CD4-positive, alpha-beta T cell treated with Interleukin-21 for 1 hour (primary cell): ENCODE measurements around the gene REPS2.
"Not testable (repeated sequence)": the region's sequence is repeated elsewhere in the genome, so short reads cannot be mapped to it uniquely, and the experiment has no call there.

ENCODE experiments used
- DNase-seq: peaks from one replicate; pipeline ENCODE4 v3.0.0-alpha.2; 2020

Gene REPS2

DNA sequence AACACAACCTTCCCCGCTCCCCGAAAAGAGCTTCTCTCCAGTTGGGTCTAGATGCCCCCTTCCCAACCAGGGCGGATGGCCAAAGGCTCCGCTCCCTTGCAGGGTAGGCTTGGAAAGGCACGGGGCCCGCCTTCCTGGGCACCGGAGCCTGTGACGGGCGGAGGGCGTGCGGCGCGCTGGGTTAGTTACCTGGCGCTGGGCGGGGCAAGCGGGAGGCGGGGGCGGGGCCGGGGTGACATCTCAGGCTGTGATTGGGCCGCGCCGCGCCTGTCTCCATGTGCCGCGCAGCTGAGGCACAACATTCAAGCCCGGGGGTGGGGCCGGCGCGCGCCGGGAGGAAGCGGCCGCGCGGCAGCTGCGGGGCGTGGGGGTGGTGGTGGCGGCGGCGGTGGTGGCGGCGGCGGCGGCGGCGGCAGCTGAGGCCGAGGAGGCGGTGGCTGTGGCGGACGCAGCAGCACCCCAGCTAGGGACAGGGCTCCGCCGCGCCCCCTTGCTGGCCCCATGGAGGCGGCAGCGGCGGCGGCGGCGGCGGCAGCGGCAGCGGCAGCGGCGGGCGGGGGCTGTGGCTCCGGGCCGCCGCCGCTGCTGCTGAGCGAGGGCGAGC, at the start of gene REPS2:
Gene REPS2 (plus strand): TSS at position 298 of the 604 bp plus-strand sequence. CDS start 204 bp downstream, at position 502.
- DNase-seq = peak; percentile 82

- no peak for DNase-seq
Observed at GRCh38 chrX:16897445-16897844, 49.0 kb upstream of the REPS2 start.

DNA sequence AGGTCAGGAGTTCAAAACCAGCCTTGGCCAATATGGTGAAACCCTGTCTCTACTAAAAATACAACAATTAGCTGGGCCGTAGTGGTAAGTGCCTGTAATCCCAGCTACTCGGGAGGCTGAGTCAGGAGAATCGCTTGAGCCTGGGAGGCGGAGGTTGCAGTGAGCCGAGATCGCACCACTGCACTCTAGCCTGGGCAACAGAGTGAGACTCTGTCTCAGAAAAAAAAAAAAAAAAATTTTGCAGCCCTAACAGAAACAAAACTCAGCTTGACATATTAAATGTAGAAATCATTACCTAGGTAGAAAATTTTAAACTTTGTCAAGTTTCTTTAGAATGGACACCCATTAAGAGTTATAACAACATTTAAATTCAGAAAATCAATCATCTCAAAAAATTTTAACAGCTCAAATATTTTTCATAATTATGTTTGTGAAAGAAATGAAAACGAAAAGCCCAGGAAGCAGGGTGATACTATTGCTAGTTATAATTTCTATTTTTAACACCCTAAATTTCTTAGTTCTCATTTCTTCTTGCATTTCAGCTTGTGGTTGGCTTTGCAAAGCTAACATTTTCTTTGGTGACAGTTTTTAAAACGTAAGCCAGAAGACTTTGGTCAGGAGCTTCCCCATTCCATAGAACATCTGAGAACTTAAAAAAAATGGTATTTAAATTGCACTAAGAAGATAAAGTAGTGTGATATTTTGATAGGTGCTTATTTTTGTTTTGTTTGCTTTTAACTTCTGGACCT, 43.0 kb upstream of the REPS2 start:
- DNase-seq = no peak

- no peak for DNase-seq
Observed at GRCh38 chrX:16910376-16910775, 36.1 kb upstream of the REPS2 start.

DNA sequence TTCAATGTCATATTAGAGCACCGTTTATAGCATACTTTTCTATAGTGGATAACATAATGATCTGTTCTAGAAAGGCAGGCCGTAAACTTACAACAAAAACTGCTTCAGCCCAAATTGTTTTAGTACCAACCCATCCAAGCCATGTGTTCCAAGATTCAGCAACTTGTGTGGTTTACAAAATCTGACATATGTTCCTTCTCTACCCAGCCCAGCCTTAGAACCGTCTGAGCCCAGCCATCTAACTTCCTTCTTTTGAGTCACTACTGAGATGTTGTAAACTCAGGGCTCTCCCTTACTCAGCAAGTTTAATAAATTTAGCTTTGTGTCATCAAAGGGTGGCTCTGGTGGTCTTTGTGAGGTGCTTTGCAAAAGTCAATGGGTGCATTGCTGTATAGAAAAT, 32.4 kb upstream of the REPS2 start:
- DNase-seq = no peak

DNA sequence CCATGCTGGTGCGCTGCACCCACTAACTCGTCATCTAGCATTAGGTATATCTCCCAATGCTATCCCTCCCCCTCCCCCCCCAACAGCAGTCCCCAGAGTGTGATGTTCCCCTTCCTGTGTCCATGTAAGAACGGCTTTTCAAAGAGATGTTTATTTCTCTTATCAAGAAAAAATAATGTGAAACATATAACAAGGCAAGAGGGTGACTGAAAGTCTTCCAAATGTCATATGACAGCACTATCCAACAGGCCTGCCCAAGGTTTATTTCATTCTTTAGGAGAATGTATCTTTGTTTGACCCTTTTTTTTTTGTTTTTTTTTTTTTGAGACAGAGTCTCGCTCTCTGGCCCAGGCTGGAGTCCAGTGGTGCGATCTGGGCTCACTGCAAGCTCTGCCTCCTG, 29.9 kb upstream of the REPS2 start:
- DNase-seq = no peak

- no peak for DNase-seq
Observed at GRCh38 chrX:16917120-16917519, 29.3 kb upstream of the REPS2 start.

GRCh38 chrX:16918979-16919378, 27.5 kb upstream of the REPS2 start:
- no peak for DNase-seq

DNA sequence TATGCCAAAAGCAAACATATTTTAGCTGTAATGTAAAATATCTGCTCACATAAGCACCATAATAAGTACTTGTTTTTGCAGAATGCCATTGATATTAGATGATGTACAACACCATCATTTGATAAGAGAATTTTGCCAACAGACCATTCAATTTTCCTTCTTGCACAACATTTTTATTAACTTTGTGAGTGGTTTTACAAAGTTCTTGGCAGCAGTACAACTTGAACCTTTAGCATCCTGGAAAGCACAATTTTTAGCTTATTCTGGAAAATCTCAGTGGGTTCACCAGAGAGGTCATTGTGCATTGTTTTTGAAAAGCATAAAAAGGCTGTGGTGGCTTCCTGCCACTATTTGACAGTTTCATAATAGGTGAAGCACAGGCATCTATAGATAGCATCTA, 26.4 kb upstream of the REPS2 start:
- DNase-seq = no peak

- no peak for DNase-seq
Observed at GRCh38 chrX:16923157-16923556, 23.3 kb upstream of the REPS2 start.

DNA sequence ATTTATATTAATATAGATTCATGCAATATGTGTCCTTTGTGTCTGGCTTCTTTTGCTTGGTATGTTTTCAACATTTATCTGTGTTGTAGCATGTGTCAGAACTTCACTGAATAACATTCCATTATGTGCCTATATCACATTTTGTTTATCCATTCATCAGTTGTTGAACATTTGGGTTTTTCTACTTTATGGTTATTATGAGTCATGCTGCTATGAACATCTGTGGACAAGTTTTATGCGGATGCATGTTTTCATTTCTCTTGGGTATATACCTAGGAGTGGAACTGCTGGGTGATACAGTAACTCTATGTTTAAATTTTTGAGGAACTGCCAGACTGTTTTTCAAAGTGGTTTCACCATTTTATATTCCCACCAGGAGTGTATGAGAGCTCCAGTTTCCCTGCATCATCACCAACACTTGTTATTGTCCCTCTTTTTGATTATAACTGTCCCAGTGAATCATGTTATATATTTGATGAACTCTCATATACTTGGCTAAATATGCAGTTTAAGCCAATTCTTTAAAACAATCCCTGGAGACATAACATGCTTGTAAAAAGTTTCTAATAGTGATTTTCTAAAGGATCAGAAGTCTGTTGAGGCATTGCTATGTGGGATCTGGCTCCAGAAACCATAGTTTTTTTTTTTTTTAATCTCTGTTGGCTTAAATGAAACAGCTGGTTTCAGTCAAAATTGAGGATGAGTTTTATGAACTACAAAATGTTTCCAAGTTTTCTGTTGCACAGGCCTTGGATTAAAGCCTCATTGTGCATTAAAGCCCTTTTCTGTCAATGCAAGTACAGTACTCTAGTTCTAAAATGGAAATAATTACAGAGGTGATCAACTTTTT, 21.6 kb upstream of the REPS2 start:
- no peak for DNase-seq

- DNase-seq = no peak
Observed at GRCh38 chrX:16930392-16930791, 16.1 kb upstream of the REPS2 start.

- no peak for DNase-seq
Observed at GRCh38 chrX:16931371-16931770, 15.1 kb upstream of the REPS2 start.

- no peak for DNase-seq
Observed at GRCh38 chrX:16931855-16932575, 14.4 kb upstream of the REPS2 start.

- DNase-seq = no peak
Observed at GRCh38 chrX:16934185-16934584, 12.3 kb upstream of the REPS2 start.

- no peak for DNase-seq
Observed at GRCh38 chrX:16946971-16947562, 609 bp downstream of the REPS2 start.

- DNase-seq = no peak
Observed at GRCh38 chrX:16950423-16950822, 4.0 kb downstream of the REPS2 start.

GRCh38 chrX:16953606-16954211, 7.3 kb downstream of the REPS2 start:
- no peak for DNase-seq

GRCh38 chrX:16957751-16958150, 11.3 kb downstream of the REPS2 start:
- DNase-seq = no peak

DNA sequence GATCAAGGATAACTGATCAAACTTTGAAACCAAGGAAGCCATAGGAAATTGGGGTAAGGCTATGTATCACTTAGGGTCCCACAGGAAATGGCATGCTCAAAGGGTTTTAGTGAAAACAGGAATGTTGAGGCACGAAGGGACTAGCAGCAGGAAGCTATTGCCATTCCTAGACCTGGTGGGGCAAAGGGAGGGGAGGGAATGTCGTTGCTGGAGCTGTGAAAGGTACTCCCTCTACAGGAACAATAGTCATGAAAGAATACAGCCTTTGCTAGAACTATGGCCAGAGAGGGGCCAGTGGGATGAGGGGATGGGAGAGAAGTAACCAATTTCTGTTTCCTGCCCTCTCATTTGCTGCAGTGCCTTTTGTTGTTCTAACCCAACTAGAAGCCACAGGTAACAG, 11.9 kb downstream of the REPS2 start:
- DNase-seq = no peak

GRCh38 chrX:16962661-16963060, 16.2 kb downstream of the REPS2 start:
- not testable (repeated sequence) for DNase-seq

GRCh38 chrX:16963216-16963615, 16.8 kb downstream of the REPS2 start:
- no peak for DNase-seq
